ENCODE results near the gene SCT.

Gene SCT

GRCh38 chr11:581752-582151, 45.2 kb downstream of the SCT start:
- no peak for FAIRE-seq

- FAIRE-seq: no peak
Observed at GRCh38 chr11:581342-581741, 45.6 kb downstream of the SCT start.

GRCh38 chr11:579830-580601, 47.0 kb downstream of the SCT start:
- FAIRE-seq: no peak

GRCh38 chr11:578276-579035, 48.5 kb downstream of the SCT start:
- FAIRE-seq: no peak

GRCh38 chr11:577611-577894, 49.4 kb downstream of the SCT start:
- FAIRE-seq: no peak

GRCh38 chr11:576811-577610, 50.0 kb downstream of the SCT start:
- FAIRE-seq: no peak
